ENCODE results near the gene KIF4A. TPM values are rescaled to one million over a fixed set of nuclear protein-coding genes. Genes with fewer than 3 reads are reported as not detected.
"Not testable (repeated sequence)": the region's sequence is repeated elsewhere in the genome, so short reads cannot be mapped to it uniquely, and the experiment has no call there.

The KIF4A gene
- total RNA-seq, 1 experiment from 2014 or later = 53.5 TPM

GRCh38 chrX:70398899-70399298, 109.0 kb downstream of the KIF4A start:
- no peak for DNase-seq (ENCODE audit: low read depth)

DNA sequence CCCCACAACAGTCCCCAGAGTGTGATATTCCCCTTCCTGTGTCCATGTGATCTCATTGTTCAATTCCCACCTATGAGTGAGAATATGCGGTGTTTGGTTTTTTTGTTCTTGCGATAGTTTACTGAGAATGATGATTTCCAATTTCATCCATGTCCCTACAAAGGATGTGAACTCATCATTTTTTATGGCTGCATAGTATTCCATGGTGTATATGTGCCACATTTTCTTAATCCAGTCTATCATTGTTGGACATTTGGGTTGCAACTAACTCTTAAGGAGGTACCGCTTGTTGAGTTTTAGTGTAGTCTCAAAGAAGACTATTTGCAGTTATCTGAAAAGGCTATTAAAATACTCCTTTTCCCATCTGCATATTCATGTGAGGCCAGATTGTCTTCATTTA, 110.3 kb downstream of the KIF4A start:
- not testable (repeated sequence) for DNase-seq (ENCODE audit: low read depth)

DNA sequence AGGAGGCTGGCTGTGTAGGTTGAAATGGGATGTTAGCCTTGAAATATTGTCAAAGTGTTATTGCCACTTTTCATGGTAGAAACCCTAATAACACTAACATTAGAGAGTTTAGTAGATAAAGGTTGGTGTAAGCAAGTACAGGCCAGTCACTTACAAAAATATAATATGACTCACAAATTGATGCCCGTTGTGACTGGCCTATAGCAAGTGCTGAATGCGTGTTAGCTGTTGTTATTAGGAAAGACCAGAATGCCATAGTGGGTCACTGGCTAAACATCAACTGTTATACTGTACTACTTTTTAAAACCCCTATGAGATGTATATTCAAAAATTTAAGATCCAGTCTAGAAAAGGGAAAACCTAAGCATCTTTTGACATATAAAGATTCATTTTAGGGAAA, 112.8 kb downstream of the KIF4A start:
- DNase-seq (ENCODE audit: low read depth) = no peak

GRCh38 chrX:70405003-70405402, 115.1 kb downstream of the KIF4A start:
- no peak for DNase-seq (ENCODE audit: low read depth)

DNA sequence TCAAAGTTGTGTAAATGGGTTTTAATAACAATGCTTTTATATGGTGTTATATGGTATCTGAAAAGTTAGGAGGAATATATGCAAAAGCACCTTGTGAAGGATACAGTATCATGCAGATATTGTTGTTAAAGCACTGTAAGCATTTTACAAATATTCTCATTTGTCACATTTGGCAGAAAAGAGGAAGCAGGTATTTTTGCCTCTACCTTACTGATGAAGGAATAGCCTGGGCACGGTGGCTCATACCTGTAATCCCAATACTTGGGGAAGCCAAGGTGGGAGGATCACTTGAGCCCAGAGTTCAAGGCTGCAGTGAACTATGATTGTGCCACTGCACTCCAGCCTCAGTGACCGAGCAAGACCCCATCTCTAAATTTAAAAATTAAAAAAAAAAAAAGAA, 121.0 kb downstream of the KIF4A start:
- no peak for DNase-seq (ENCODE audit: low read depth)

DNA sequence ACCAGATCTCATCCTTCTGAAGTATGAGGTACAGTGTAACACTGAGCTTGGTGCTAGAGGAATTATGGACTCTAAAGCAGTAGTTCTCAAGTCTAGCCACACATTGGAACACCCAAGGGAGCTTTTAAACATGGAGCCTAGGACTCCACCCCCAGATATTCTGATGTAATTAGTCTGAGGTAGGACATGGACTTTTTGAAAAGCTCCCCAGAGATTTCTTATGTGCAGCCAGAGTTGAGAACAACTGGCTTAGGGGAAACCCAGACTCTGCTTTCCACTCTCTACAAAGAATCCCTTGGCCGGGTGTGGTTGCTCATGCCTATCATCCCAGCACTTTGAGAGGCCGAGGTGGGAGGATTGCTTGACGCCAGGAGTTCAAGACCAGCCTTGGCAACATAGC, 121.6 kb downstream of the KIF4A start:
- no peak for DNase-seq (ENCODE audit: low read depth)

DNA sequence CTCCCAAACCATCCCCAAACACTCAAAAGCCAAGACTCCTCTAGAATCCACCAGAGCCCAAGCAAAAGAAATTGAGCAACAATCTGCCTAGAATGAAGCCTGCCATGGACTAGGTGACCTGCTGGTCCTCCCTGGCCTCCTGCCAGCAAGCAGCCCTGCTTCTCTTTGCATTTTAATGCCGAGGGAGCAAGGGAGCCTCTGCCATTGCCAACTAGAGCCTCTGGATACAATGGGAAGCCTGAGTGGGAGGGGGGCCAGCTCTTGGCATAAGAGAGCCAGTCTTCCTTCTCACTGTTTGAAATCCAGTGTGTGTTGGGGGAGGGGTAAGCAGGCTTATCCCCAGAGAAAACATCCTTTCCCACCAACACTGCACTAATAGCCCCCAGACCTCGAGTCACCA, 131.7 kb downstream of the KIF4A start:
- DNase-seq (ENCODE audit: low read depth) = no peak

DNA sequence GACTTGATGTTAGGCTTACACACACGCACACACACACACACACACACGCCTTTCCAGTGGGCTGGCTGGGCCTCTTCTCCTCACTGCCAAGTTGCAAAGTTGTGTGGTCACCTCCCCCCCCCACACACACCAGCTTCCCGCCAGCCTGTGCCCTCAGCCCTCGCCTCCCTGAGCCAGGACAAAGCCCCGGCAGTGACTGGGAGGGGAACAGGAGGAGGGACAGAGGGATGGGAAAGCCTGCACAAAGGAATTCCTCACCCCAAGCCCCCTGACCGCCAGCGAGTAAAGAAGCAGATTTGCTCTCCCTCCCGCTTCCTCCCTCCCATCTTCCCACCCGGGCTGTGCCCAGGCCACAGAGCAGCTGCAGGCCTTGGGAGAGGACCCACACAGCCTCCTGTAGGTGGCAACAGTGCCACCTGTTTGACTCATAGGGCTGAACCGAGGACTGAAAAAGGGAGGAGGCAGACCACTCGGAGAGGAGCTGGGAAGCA, 133.0 kb downstream of the KIF4A start, which contains the start of gene GDPD2:
TSS of gene GDPD2 (plus strand) at position 464 of the 491 bp plus-strand sequence. CDS start 1,671 bp downstream, outside the sequence.
- peak; percentile 48 for DNase-seq (ENCODE audit: low read depth)

DNA sequence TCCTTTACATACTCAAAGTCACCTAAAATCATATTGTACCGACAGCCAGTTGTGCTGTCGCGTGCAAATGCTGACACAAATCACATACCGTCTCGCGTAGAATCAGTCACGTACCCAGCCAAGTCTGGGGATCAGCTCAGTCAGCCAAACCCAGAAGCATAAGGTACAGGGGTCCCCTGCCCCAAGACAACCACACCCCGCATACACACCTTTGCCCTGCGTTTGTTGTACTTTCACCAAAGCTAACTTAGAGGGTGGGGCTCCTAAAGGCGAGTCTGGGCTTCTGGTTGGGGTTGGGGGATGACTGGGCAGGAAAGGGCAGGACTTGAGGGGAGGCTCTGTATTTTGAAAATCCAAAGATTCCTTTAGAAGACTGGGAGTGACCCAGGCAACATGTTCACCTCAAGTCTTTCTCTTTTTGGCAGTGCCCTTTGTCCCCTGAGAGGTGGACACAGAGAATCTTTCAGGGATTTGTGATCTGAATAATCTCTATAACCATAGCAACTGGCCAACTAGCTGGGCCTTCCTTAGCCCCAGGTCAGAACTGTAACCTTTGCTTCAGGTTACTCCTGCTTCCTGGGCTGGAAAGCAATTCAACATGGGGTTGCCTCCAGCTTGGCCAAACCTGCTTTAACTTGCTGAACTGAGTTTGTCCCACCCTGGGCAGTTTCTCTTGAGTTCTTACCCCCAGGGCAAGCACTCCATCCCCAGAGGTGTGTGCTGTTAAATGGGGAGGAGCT, 134.2 kb downstream of the KIF4A start:
- no peak for DNase-seq (ENCODE audit: low read depth)

- no peak for DNase-seq (ENCODE audit: low read depth)
Observed at GRCh38 chrX:70424801-70425200, 134.9 kb downstream of the KIF4A start.

GRCh38 chrX:70426286-70427278, 136.7 kb downstream of the KIF4A start:
- no peak for DNase-seq (ENCODE audit: low read depth)

GRCh38 chrX:70427365-70427764, 137.5 kb downstream of the KIF4A start:
- no peak for DNase-seq (ENCODE audit: low read depth)

DNA sequence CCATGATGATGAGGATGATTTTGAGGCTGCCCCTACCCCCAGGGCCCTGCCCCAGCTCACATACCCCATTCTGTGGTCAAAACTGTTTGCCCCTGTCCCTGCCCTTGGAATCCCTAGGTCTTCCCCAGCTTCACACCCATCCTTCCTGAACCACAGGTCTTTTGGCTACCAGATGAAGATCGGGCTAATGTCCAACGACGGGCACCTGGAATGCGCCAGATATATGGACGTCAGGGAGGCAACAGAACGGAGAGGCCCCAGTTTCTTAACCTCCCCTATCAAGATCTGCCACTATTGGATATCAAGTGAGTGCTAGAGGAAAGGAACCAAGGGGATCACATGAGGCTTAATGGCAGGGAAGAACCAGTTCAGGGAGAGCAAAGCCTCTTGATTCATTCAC, 139.9 kb downstream of the KIF4A start:
- DNase-seq (ENCODE audit: low read depth) = no peak

DNA sequence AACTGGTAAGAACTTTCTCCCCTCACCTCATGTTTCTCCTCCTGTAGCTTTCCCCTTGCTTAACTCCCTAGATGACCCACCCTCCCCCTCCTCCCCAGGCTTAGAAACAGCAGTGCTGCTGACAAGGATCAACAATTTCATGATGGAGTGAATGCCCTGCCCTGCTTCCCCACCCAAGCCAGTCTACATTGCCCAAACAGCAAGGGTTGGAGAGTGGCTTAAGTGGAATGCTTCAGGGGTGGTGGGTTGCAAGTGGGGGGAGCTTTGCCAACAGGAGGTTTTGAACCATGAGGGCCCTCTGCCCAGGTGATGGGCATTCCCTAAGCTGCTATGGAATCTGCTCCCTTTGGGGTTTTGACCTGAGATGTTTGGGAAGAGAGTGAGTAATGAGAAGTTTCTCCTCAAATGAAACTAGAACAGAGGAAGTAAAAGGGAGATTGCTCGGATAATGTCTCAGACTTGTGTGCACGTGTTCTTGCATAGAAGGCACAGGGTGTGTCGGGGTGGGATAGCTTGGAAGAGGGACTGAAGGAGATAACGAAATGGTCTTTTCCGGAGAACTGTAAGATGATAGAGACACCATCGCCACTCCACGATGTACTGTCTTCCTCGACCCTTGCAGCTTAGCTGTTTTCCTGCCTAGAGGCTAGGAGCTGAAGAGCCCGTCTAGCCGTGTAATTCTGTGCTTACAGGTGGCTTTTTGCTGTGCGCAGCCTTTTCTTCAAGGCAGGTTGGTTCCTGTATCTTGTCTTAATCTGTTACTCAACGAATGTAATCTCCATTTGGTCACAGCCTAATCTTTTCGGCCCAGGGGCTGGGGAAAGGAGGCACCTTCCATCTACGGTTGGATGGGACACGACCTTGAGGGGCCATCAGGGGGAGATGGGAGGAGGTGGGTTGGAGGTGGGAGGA, 143.3 kb downstream of the KIF4A start:
- DNase-seq (ENCODE audit: low read depth) = no peak

GRCh38 chrX:70433848-70434351, 144.0 kb downstream of the KIF4A start:
- peak; percentile 64 for DNase-seq (ENCODE audit: low read depth)

DNA sequence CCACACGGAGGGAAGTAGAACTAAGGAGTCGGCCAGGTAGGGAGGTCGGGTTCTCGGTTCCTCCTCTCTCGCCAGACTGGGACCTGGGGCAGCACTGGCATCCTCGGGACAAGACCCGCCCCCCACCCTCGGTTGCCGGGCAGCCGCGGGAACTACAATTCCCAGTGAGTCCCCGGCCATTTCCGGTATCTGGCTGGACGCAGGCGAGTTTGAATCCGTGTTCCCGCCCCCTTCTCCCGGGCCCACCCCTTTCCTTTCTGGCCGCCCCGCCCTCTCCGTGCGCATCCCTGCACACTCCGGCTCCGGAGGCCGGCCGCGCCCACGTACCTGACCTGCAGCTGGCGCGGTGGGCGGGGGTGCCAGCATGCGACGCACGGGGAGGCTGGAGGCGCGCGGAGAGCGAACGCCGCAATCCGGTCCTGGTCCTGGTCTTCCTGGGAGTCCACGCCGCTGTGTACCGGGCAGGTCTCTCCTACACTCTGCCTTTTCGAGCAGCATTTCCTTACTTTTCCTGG, 144.5 kb downstream of the KIF4A start:
- DNase-seq (ENCODE audit: low read depth) = peak; percentile 86

DNA sequence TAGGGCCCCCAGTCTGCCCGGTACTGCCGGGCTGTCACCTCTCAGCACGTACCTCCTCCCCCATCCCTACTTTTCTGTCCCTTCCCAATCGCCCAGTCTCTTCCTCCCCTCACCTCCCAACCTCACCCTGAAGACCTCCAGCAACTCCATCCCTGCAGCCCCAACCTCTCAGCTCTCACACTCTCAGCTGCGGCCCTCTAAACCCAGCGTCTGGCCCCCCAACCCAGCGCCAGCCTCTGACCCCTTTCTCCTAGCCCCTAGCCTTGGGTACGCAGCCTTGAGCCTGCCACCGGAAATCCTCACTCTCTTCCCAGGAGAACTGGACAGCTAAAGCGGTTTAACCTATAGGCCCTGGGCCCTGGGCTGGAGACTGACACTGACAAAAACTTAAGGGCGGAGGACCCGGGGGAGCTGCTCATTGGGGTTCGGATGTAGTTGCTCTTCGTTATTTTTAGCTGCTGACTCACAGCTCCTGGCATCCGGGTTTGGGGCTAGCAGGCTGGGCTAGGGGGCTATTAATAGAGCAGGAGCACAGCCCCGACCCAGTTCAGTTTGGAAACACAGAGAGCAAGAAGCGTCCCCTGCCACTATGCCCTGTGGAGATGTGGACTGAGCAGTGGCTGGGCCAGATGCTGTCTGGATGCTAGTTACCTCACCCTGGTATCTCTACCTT, 145.1 kb downstream of the KIF4A start:
- peak; percentile 23 for DNase-seq (ENCODE audit: low read depth)

DNA sequence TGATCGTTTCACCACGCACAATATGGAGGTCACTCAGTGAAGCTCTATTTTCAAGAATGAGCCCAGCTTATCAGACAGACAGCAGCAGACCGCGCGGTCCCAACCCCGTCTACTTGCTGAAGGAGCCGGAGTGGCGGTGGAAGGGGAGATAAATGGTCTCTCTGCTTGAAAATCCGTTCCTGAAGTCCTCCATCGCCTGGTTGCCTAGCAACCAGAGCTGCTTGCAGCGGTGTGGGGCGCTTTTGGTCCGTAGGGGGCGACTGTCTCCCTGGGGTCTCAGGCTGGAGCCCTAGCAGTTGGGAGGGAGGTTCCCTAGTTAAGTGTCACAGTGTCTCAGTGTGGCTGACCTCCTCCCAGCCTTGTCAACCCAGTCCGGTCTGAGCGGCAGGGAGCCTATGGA, 146.4 kb downstream of the KIF4A start:
- DNase-seq (ENCODE audit: low read depth) = no peak

DNA sequence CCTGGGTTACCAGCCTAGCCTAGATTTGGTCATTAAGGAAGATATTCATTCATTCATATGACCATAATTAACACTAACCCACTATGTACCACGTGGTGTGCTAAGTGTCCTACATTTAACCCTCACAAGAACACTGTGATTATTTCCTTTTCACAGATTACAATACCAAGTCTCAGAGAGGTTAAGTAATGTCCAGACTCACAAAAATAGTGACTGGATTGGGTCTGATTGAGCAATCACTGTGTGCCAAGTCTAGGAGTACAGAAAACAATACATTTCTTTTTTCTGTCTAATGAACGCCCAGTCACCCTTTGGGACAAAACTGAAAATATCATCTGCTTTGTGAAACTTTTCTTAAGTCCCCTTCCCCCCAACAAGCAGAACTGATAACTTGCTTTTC, 147.1 kb downstream of the KIF4A start:
- no peak for DNase-seq (ENCODE audit: low read depth)

DNA sequence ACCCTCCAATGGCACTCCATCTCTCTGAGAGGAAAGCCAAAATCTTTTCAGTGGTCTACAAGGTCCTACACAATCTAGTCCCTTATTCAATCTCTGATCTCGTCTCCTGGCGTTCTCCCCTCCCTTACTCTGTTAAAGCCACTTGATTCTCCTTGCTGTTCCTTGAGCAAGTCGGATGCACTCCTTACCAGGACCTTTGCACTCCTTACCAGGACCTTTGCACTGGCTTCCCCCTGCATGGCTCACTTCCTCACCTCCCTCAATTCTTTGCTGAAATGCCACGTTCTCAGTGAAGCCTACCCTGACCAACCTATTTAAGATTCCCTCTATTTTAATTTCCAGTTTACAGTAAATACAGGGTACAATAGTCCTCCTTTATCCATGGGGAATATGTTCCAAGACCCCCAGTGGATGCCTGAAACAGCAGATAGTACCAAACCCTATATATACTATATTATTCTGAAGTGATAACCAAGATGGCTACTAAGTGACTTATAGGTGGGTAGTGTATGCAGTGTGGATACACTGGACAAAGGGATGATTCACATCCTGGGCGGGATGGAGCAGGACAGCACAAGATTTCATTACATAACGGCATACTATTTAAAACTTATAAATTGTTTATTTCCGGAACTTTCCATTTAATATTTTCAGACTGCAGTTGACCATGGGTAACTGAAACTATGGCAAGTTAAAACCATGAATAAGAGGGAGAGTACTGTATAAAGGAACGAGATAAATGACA, 148.2 kb downstream of the KIF4A start:
- peak; percentile 22 for DNase-seq (ENCODE audit: low read depth)
